HAP-1 (cell line): Measurements from ENCODE around the gene INO80E.

Experiments
- DNase-seq, 2 experiments: peaks; one replicate each; pipeline ENCODE4 v3.0.0-alpha.2; 2016 to 2020; ENCODE audit warnings: low spot score in 2 of 2
- H3K27me3 ChIP-seq: fragments of 250-450 bp; sonication (Bioruptor Pico); 2 replicates; pipeline ENCODE4 v1.5.1; 2020; ENCODE audit warnings: low read depth, mild to moderate bottlenecking, moderate library complexity
- H3K36me3 ChIP-seq: fragments of 250-450 bp; sonication (Bioruptor Pico); replicated peaks from 2 replicates; pipeline ENCODE4 v1.5.1; 2020; ENCODE audit warnings: mild to moderate bottlenecking
- H3K4me1 ChIP-seq: fragments of 250-450 bp; sonication (Bioruptor Pico); 2 replicates; pipeline ENCODE4 v1.5.1; 2020; ENCODE audit warnings: mild to moderate bottlenecking
- H3K4me3 ChIP-seq: fragments of 250-450 bp; sonication (Bioruptor Pico); 2 replicates; pipeline ENCODE4 v1.5.1; 2020; ENCODE audit warnings: mild to moderate bottlenecking, moderate library complexity
- H3K9me3 ChIP-seq: fragments of 250-450 bp; sonication (Bioruptor Pico); 2 replicates; pipeline ENCODE4 v1.5.1; 2020; ENCODE audit warnings: mild to moderate bottlenecking, moderate library complexity
- in situ Hi-C: fragments of 300-500 bp; cut with MboI; formaldehyde crosslinking; loops from 3 replicates; pipeline ENCODE4 v1.14.3; 2020; ENCODE audit warnings: low sequenced_read_pairs, inconsistent platforms, mixed read lengths

Gene INO80E

GRCh38 chr16:29983420-29984136, 12.5 kb upstream of the INO80E start:
- H3K27me3 ChIP-seq: no peaks in the 10 kb centered on the region
- no peak overlapping the region for H3K4me3 ChIP-seq
- H3K9me3 ChIP-seq: no peaks in the 10 kb centered on the region
- H3K36me3 ChIP-seq: peaks cover 93% of the 10 kb centered on the region
- in situ Hi-C loops: no loop called here
- no peak for DNase-seq
- H3K4me1 ChIP-seq: no peaks in the 10 kb centered on the region

GRCh38 chr16:29984137-29984763, 11.8 kb upstream of the INO80E start:
- peaks cover 92% of the 10 kb centered on the region for H3K36me3 ChIP-seq
- H3K4me1 ChIP-seq: no peaks in the 10 kb centered on the region
- H3K4me3 ChIP-seq: no peak overlapping the region
- in situ Hi-C loops: no loop called here
- DNase-seq: no peak
- H3K27me3 ChIP-seq: no peaks in the 10 kb centered on the region
- no peaks in the 10 kb centered on the region for H3K9me3 ChIP-seq

DNA sequence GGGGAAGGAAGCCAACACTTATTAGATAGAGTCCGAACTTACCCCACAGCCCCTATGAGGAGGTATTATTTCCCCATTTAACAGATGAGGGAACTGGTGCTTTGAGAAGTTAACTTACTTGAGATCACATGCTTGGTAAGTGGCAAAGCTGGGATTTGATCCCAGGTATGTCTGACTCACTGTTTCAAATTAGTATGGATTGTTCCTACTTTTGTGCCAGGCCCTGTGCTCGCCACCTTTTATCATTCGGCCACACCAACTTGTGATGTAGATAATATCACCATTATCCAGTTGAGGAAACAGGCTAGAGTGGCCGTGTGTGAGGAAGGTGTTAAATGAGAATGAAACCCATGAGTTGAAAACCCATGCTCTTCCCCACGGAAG, 11.3 kb upstream of the INO80E start:
- peaks cover 90% of the 10 kb centered on the region for H3K36me3 ChIP-seq
- in situ Hi-C loops: no loop called here

DNA sequence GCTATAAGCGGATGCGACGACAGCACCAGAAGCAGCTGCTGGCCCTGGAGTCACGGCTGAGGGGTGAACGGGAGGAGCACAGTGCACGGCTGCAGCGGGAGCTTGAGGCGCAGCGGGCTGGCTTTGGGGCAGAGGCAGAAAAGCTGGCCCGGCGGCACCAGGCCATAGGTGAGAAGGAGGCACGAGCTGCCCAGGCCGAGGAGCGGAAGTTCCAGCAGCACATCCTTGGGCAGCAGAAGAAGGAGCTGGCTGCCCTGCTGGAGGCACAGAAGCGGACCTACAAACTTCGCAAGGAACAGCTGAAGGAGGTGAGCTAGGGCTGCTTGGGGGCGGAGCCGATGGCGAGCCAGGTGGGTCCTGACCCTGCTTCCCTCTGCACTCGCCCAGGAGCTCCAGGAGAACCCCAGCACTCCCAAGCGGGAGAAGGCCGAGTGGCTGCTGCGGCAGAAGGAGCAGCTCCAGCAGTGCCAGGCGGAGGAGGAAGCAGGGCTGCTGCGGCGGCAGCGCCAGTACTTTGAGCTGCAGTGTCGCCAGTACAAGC, 10.7 kb upstream of the INO80E start:
- no peak for DNase-seq
- Histone ChIP-seq H3K4me3 (no peak overlapping the region), H3K4me1 (no peaks in the 10 kb centered on the region), H3K9me3 (no peaks in the 10 kb centered on the region), H3K27me3 (no peaks in the 10 kb centered on the region), H3K36me3 (peaks cover 90% of the 10 kb centered on the region)
- in situ Hi-C loops: no loop called here

More for the DNA sequence above, 11.3 kb upstream of the INO80E start:
- Histone ChIP-seq H3K4me3 (no peak overlapping the region), H3K27me3 (no peaks in the 10 kb centered on the region), H3K4me1 (no peaks in the 10 kb centered on the region), H3K9me3 (no peaks in the 10 kb centered on the region)
- no peak for DNase-seq

DNA sequence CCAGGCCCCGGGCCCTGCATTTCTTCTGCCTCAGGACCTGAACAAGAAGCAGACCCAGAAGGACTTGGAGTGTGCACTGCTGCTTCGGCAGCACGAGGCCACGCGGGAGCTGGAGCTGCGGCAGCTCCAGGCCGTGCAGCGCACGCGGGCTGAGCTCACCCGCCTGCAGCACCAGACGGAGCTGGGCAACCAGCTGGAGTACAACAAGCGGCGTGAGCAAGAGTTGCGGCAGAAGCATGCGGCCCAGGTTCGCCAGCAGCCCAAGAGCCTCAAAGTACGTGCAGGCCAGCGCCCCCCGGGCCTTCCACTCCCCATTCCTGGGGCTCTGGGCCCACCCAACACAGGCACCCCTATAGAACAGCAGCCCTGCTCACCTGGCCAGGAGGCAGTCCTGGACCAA, 9.8 kb upstream of the INO80E start:
- DNase-seq: no peak
- in situ Hi-C loops: no loop called here
- no peaks in the 10 kb centered on the region for H3K27me3 ChIP-seq
- H3K9me3 ChIP-seq: no peaks in the 10 kb centered on the region
- no peaks in the 10 kb centered on the region for H3K4me1 ChIP-seq
- peaks cover 90% of the 10 kb centered on the region for H3K36me3 ChIP-seq
- H3K4me3 ChIP-seq: no peak overlapping the region

- in situ Hi-C loops: no loop called here
- Histone ChIP-seq H3K4me3 (no peak overlapping the region), H3K9me3 (no peaks in the 10 kb centered on the region), H3K27me3 (no peaks in the 10 kb centered on the region), H3K36me3 (peaks cover 84% of the 10 kb centered on the region), H3K4me1 (no peaks in the 10 kb centered on the region)
- no peak for DNase-seq
These were observed 9.1 kb upstream of the INO80E start for GRCh38 chr16:29986931-29987330.

DNA sequence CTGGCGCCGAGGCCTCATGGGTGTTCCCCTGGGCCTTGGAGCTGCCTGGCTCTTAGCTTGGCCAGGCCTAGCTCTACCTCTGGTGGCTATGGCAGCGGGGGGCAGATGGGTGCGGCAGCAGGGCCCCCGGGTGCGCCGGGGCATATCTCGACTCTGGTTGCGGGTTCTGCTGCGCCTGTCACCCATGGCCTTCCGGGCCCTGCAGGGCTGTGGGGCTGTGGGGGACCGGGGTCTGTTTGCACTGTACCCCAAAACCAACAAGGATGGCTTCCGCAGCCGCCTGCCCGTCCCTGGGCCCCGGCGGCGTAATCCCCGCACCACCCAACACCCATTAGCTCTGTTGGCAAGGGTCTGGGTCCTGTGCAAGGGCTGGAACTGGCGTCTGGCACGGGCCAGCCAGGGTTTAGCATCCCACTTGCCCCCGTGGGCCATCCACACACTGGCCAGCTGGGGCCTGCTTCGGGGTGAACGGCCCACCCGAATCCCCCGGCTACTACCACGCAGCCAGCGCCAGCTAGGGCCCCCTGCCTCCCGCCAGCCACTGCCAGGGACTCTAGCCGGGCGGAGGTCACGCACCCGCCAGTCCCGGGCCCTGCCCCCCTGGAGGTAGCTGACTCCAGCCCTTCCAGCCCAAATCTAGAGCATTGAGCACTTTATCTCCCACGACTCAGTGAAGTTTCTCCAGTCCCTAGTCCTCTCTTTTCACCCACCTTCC, 8.5 kb upstream of the INO80E start:
- Histone ChIP-seq H3K36me3 (peaks cover 82% of the 10 kb centered on the region), H3K9me3 (no peaks in the 10 kb centered on the region), H3K4me3 (no peak overlapping the region), H3K4me1 (no peaks in the 10 kb centered on the region), H3K27me3 (no peaks in the 10 kb centered on the region)
- DNase-seq: no peak
- in situ Hi-C loops: no loop called here

- no peaks in the 10 kb centered on the region for H3K27me3 ChIP-seq
- in situ Hi-C loops: no loop called here
- H3K9me3 ChIP-seq: no peaks in the 10 kb centered on the region
- H3K4me3 ChIP-seq: no peak overlapping the region
- no peak for DNase-seq
- no peaks in the 10 kb centered on the region for H3K4me1 ChIP-seq
- H3K36me3 ChIP-seq: peaks cover 82% of the 10 kb centered on the region
These were observed 7.5 kb upstream of the INO80E start for GRCh38 chr16:29988346-29989075.

DNA sequence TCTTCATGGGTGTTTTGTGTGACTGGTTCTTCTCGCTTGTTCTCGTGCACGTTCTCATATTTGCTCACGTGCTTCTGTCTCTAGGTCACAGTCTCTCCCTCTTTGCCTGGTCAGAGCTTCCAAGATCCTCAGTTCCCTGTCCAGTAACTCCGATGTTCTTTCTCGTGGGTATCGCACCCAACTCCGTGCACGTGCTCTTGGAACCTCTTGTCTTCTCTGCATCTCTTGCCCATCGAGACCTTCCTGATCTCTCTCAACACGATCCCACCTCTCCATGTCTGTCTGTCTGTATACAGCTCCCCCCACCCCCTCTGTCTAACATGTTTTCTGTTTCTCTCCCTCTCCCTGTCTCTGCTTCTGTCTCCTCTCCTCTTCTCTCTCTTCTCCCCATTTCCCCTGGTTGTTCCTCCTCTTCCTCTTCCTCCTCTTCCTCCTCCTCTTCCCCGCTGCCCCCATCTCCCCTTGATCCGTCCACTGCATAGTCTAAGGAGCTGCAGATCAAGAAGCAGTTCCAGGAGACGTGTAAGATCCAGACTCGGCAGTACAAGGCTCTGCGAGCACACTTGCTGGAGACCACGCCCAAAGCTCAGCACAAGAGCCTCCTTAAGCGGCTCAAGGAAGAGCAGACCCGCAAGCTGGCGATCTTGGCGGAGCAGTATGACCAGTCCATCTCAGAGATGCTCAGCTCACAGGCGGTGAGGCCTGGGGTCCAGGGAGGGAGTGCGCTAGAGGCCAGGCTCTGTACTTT, 6.8 kb upstream of the INO80E start:
- Histone ChIP-seq H3K36me3 (peaks cover 80% of the 10 kb centered on the region), H3K9me3 (no peaks in the 10 kb centered on the region), H3K4me3 (no peak overlapping the region), H3K27me3 (no peaks in the 10 kb centered on the region), H3K4me1 (no peaks in the 10 kb centered on the region; the same call in 1 of the 2 replicates)
- DNase-seq: no peak
- in situ Hi-C loops: no loop called here

DNA sequence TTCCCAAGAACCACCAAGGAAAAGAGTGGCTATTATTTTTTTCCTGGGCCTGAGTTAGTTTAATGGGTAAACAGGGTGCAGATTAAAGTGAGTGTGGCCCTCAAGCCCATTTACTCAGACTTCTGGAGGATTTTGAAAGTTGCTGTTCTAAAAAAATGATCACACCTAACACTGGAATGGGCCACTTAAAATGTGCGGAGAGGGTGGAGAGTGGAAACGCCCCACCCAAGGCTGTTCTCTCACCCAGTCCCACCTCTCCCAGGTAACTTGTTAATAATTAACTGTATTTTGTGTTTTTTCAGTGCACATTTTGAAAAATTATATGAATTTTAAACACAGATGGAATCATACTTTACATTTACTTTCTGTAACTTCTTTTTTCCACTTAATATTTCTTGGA, 6.0 kb upstream of the INO80E start:
- in situ Hi-C loops: no loop called here
- peaks cover 6% of the 10 kb centered on the region for H3K4me1 ChIP-seq
- no peaks in the 10 kb centered on the region for H3K27me3 ChIP-seq
- no peak for DNase-seq
- no peaks in the 10 kb centered on the region for H3K9me3 ChIP-seq
- H3K36me3 ChIP-seq: peaks cover 78% of the 10 kb centered on the region
- no peak overlapping the region for H3K4me3 ChIP-seq

DNA sequence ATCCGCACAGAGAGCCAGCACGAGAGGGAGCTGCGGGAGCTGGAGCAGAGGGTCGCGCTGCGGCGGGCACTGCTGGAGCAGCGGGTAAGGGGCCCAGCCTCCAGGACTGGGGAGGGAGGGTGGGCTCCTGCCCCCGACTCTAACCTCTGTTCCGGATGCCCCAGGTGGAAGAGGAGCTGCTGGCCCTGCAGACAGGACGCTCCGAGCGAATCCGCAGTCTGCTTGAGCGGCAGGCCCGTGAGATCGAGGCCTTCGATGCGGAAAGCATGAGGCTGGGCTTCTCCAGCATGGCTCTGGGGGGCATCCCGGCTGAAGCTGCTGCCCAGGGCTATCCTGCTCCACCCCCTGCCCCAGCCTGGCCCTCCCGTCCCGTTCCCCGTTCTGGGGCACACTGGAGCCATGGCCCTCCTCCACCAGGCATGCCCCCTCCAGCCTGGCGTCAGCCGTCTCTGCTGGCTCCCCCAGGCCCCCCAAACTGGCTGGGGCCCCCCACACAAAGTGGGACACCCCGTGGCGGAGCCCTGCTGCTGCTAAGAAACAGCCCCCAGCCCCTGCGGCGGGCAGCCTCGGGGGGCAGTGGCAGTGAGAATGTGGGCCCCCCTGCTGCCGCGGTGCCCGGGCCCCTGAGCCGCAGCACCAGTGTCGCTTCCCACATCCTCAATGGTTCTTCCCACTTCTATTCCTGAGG, 5.0 kb upstream of the INO80E start:
- in situ Hi-C loops: no loop called here
- no peaks in the 10 kb centered on the region for H3K27me3 ChIP-seq
- H3K4me1 ChIP-seq: peaks cover 8% of the 10 kb centered on the region
- no peaks in the 10 kb centered on the region for H3K9me3 ChIP-seq
- peaks cover 68% of the 10 kb centered on the region for H3K36me3 ChIP-seq
- no peak for DNase-seq
- no peak overlapping the region for H3K4me3 ChIP-seq

GRCh38 chr16:29991571-29991904, 4.5 kb upstream of the INO80E start:
- H3K4me1 ChIP-seq: peaks cover 8% of the 10 kb centered on the region
- H3K36me3 ChIP-seq: peaks cover 67% of the 10 kb centered on the region
- in situ Hi-C loops: no loop called here

More at GRCh38 chr16:29991571-29991904, 4.5 kb upstream of the INO80E start:
- no peaks in the 10 kb centered on the region for H3K9me3 ChIP-seq
- no peaks in the 10 kb centered on the region for H3K27me3 ChIP-seq
- H3K4me3 ChIP-seq: no peak overlapping the region
- DNase-seq: no peak
